Gastroesophageal sphincter (tissue), 4 donors: ENCODE measurements around the gene SYNE3. TPM values are rescaled to one million over a fixed set of nuclear protein-coding genes. Genes with fewer than 3 reads are reported as not detected.

Source experiments
- ATAC-seq: fragments of 150-250 bp; one replicate; pipeline ENCODE4 v1.9.1; 2016; ENCODE audit warnings: mild to moderate bottlenecking, moderate library complexity
- H3K27ac ChIP-seq, 4 donors: fragments of 200-600 bp; sonication (generic) in 3 of 4; 1 replicate in 3 of 4; 2 replicates in 1 of 4; pipeline ENCODE4 v1.5.1; 2016 to 2019
- H3K27me3 ChIP-seq: fragments of 200-600 bp; sonication (generic); one replicate; pipeline ENCODE4 v1.5.1; 2019
- H3K36me3 ChIP-seq, 2 donors: fragments of 200-600 bp; sonication (generic); one replicate each; pipeline ENCODE4 v1.5.1; 2019; ENCODE audit warnings: control low read depth in 1 of 2
- H3K4me1 ChIP-seq, 3 donors: fragments of 200-600 bp; sonication (generic); 1 replicate in 2 of 3; 2 replicates in 1 of 3; pipeline ENCODE4 v1.5.1; 2016 to 2019; ENCODE audit warnings: control low read depth in 2 of 3
- H3K4me3 ChIP-seq, 2 donors: fragments of 200-600 bp; sonication (generic); one replicate each; pipeline ENCODE4 v1.5.1; 2019; ENCODE audit warnings: mild to moderate bottlenecking in 1 of 2, moderate library complexity in 1 of 2
- H3K9me3 ChIP-seq, 3 donors: fragments of 200-600 bp; sonication (generic); one replicate each; pipeline ENCODE4 v1.5.1; 2017 to 2019; ENCODE audit warnings: control low read depth in 2 of 3
- EP300 ChIP-seq: sonication (generic); formaldehyde crosslinking; IDR thresholded peaks from one replicate; pipeline ENCODE4 v1.6.1; 2017; ENCODE audit warnings: antibody characterized with exemption, mild to moderate bottlenecking
- POLR2A ChIP-seq, 2 donors: fragments of 450-650 bp; IDR thresholded peaks; one replicate each; pipeline ENCODE4 v1.6.1; 2017; ENCODE audit warnings: antibody characterized with exemption in 2 of 2, mild to moderate bottlenecking in 2 of 2, moderate library complexity in 1 of 2
- POLR2AphosphoS5 ChIP-seq: sonication (generic); formaldehyde crosslinking; IDR thresholded peaks from one replicate; pipeline ENCODE4 v1.6.1; 2017; ENCODE audit warnings: antibody characterized with exemption
- WGBS, 2 donors: methylation state at CpG; one replicate each; pipeline ENCODE4 v1.1.5; 2018; ENCODE audit warnings: low coverage in 1 of 2; 5-methylcytosine and 5-hydroxymethylcytosine counted together
- total RNA-seq, 4 donors: library from RNA; depleted of rRNA; stranded (reverse); fragments of >200 nt; gene quantifications; one replicate each; pipeline ENCODE4 v1.1.0, GENCODE V29; 2016
- TF ChIP-seq, protein P1 (sequence below), 4 experiments: fragments of 200-600 bp in 2 of 4; fragments of 450-650 bp in 2 of 4; sonication (generic) in 1 of 4; IDR thresholded peaks; one replicate each; pipeline ENCODE4 v1.5.1; 2017 to 2019; ENCODE audit warnings: antibody characterized with exemption in 4 of 4, mild to moderate bottlenecking in 2 of 4, moderate library complexity in 2 of 4

Gene SYNE3
- total RNA-seq, 4 donors from 2014 or later = 16.5 to 28.0 (median 20.3) TPM

DNA sequence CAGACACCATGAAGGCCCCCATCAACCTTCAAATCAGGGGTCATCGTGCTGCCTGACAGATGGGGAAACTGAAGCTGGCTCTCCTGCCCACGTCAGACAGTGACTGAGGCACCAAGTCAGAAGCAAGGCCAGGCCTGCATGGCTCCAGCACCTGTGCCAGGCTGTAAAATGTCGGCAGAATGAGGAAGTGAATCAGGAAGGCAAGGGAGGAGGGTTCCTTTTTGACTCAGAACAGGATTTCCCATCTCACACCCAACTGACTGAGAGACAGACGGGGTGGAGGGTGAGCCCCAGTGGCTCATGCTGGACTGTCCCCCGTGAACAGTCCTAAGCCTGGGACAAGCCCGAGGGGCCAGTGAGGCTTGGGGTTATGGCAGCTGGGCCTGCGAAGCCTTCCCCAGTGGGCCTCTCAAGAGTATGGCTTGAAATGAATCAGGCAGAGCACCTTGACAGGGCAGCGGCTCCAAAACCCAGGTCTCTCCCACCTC, 20.9 kb downstream of the SYNE3 start:
- Histone ChIP-seq H3K4me3 (no peak overlapping the region), H3K27me3 (peaks cover 10% of the 10 kb centered on the region), H3K36me3 (no peaks in the 10 kb centered on the region), H3K9me3 (no peaks in the 10 kb centered on the region), H3K27ac (peak overlapping the region in 3 of 4 donors; percentile 43 to 64 (median 53)), H3K4me1 (peaks cover 0 to 76% (median 35%) of the 10 kb centered on the region in 3 donors)
- ATAC-seq = no peak
- TF ChIP-seq, protein P1, sequence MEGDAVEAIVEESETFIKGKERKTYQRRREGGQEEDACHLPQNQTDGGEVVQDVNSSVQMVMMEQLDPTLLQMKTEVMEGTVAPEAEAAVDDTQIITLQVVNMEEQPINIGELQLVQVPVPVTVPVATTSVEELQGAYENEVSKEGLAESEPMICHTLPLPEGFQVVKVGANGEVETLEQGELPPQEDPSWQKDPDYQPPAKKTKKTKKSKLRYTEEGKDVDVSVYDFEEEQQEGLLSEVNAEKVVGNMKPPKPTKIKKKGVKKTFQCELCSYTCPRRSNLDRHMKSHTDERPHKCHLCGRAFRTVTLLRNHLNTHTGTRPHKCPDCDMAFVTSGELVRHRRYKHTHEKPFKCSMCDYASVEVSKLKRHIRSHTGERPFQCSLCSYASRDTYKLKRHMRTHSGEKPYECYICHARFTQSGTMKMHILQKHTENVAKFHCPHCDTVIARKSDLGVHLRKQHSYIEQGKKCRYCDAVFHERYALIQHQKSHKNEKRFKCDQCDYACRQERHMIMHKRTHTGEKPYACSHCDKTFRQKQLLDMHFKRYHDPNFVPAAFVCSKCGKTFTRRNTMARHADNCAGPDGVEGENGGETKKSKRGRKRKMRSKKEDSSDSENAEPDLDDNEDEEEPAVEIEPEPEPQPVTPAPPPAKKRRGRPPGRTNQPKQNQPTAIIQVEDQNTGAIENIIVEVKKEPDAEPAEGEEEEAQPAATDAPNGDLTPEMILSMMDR (IDR thresholded peaks at IDR 0.05) = no peak
- TF ChIP-seq POLR2AphosphoS5 (no peak), POLR2A (IDR thresholded peaks at IDR 0.05) (no peak), EP300 (no peak)
- WGBS, 2 donors = 88% methylated on average over 5 of the region's 8 CpGs; no CpG with 5 or more reads in 1 of the 2 donors

DNA sequence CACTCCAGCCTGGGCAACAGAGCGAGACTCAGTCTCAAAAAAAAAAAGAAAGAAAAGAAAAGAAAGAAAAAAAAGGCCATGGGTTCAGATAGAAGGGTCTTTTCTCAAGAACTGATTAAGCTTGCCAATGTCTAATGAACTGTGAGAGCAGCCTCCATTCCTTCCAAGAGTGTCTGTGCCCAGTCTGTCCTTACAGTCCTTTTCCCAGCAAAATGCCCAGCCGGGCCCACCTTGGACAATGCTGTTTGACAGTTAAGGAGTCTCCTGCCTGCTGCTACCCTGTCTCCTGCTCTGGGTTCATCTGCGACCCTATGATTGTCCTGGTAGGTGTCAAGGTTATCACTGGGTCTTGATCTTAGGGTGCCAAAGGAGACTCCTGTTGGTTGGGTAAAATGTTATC, 21.4 kb downstream of the SYNE3 start:
- TF ChIP-seq POLR2AphosphoS5 (no peak), POLR2A (IDR thresholded peaks at IDR 0.05) (no peak), EP300 (no peak)
- TF ChIP-seq, protein P1 (IDR thresholded peaks at IDR 0.05) = no peak
- WGBS, 2 donors = 93 to 100% methylated on average over 1 to 3 of the region's 3 CpGs
- ATAC-seq = no peak
- H3K9me3 ChIP-seq = no peaks in the 10 kb centered on the region
- H3K27me3 ChIP-seq = peaks cover 10% of the 10 kb centered on the region
- no peaks in the 10 kb centered on the region for H3K36me3 ChIP-seq
- H3K4me3 ChIP-seq = no peak overlapping the region
- H3K4me1 ChIP-seq = peaks cover 0 to 76% (median 40%) of the 10 kb centered on the region in 3 donors
- H3K27ac ChIP-seq = peak overlapping the region in 1 of 4 donors; percentile 64

DNA sequence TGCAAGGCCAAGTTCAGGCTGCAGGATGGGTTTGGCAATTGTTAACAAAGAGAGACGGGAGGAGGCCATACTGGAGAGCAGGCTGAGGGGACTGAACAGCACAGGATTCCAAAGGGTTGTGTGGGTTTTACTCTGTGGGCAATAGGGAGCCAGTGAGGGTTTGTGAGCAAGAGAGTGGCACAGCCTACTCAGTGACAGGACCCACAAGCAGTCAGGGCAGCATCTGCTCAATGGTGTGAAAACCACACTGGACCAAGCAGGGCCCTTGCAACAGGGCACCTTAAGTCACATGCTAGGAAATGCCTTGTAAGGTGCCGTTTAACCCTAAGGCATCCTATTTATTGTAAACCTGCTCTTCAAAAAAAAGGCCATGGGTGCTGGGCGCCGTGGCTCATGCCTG, 22.0 kb downstream of the SYNE3 start:
- ATAC-seq = no peak
- Histone ChIP-seq H3K9me3 (no peaks in the 10 kb centered on the region), H3K27ac (no peak overlapping the region), H3K36me3 (no peaks in the 10 kb centered on the region), H3K4me3 (no peak overlapping the region), H3K4me1 (peaks cover 0 to 76% (median 45%) of the 10 kb centered on the region in 3 donors), H3K27me3 (peaks cover 10% of the 10 kb centered on the region)
- WGBS, 2 donors = 77 to 86% methylated on average over 1 to 2 of the region's 4 CpGs
- TF ChIP-seq, protein P1 (IDR thresholded peaks at IDR 0.05) = no peak
- TF ChIP-seq POLR2AphosphoS5 (no peak), POLR2A (IDR thresholded peaks at IDR 0.05) (no peak), EP300 (no peak)

DNA sequence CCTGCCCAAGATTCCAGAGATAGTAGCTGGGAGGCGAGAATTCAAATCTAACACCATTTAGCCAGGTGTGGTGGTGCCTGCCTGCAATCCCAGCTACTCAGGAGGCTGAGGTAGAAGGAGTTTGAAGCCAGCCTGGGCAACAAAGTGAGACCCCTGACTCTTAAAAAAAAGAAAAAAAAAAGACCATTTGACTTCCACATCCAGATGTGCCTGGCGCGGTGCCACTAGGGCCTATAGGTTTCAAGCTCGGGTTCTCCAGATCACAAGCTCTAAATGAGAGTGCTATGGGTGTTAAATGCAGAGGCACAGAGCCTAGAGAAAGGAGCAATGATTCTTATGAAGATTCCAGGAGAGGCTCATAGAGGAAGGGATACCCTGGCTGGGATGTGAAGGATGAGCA, 22.5 kb downstream of the SYNE3 start:
- H3K4me1 ChIP-seq = peaks cover 0 to 76% (median 46%) of the 10 kb centered on the region in 3 donors
- no peaks in the 10 kb centered on the region for H3K36me3 ChIP-seq
- WGBS, 2 donors = 83 to 95% methylated on average over 1 to 4 of the region's 4 CpGs
- H3K4me3 ChIP-seq = no peak overlapping the region
- no peaks in the 10 kb centered on the region for H3K9me3 ChIP-seq
- H3K27ac ChIP-seq = no peak overlapping the region
- peaks cover 10% of the 10 kb centered on the region for H3K27me3 ChIP-seq
- TF ChIP-seq, protein P1 (IDR thresholded peaks at IDR 0.05) = no peak
- TF ChIP-seq POLR2A (IDR thresholded peaks at IDR 0.05) = no peak
- no peak for TF ChIP-seq EP300
- TF ChIP-seq POLR2AphosphoS5 = no peak
- ATAC-seq = no peak

DNA sequence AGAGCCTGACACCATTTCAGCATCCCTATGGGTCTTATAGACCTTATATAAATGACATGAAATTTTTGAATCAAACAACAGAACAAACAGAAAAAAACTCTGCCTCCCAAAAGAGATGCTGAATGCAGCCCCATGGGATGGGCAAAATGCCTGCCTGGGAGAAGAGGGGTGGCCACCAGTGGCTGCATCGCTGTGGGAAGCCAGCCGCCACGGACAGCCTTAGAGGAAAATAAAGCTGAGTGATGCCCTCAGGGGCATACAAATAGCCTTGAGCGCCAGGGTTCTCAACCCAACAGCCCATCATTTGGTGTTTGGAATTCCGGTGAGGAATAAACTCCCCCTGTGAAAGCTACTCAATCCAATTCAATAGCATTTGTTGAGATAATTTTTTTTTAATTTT, 22.9 kb downstream of the SYNE3 start:
- 87 to 95% methylated on average over 5 of the region's 5 CpGs for WGBS, 2 donors
- TF ChIP-seq, protein P1 (IDR thresholded peaks at IDR 0.05) = no peak
- H3K27ac ChIP-seq = no peak overlapping the region
- H3K9me3 ChIP-seq = no peaks in the 10 kb centered on the region
- H3K36me3 ChIP-seq = no peaks in the 10 kb centered on the region
- no peak for ATAC-seq
- no peak overlapping the region for H3K4me3 ChIP-seq
- peaks cover 0 to 76% (median 47%) of the 10 kb centered on the region in 3 donors for H3K4me1 ChIP-seq
- peaks cover 10% of the 10 kb centered on the region for H3K27me3 ChIP-seq
